ENCODE results near the gene CSN2.
"Not testable (repeated sequence)": the region's sequence is repeated elsewhere in the genome, so short reads cannot be mapped to it uniquely, and the experiment has no call there.

CSN2 gene, protein sequence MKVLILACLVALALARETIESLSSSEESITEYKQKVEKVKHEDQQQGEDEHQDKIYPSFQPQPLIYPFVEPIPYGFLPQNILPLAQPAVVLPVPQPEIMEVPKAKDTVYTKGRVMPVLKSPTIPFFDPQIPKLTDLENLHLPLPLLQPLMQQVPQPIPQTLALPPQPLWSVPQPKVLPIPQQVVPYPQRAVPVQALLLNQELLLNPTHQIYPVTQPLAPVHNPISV

DNA sequence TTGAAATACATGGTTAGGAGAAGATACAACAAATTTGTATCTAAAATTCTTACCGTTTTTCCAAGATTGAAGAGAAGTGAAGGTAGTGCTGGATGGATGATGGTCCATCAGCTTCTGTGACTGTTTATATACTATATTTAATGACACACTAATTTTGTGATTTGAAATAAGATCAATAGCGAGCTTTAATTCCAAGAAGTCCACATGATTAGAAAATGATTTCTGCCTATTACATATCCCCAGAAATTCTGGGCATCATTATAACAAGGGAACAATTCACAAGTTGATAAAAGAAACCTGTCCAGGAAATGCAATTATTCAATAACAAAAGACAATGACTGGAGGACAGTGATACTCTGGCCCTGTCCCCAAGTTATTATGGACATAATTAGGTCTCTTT is at the start of gene CSN2:
Gene CSN2 (minus strand): TSS at position 101 of the 400 bp plus-strand sequence. CDS start 4,733 bp downstream, outside the sequence.
- no peak for DNase-seq (ENCODE audit: low read depth)

DNA sequence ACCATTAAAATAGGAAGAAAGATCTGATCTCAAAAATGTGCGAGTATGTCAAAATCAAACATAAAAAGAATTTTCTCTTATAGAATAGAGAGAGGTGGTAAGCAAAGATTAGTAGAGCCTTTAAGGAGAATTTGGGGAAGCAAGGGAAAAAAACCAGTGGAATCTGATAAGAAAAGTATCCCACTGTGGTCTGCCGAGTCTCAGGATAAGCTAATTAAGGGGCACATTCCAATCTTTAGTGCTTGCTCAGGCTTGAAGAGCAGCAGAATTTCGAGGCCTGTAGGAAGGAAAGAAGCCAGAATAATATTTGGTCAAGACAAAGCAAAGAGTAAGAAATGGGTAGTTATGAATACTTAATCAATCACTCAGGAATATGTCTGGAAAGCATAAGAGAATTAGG is 43.2 kb upstream of the CSN2 start:
- no peak for DNase-seq (ENCODE audit: low read depth)

DNA sequence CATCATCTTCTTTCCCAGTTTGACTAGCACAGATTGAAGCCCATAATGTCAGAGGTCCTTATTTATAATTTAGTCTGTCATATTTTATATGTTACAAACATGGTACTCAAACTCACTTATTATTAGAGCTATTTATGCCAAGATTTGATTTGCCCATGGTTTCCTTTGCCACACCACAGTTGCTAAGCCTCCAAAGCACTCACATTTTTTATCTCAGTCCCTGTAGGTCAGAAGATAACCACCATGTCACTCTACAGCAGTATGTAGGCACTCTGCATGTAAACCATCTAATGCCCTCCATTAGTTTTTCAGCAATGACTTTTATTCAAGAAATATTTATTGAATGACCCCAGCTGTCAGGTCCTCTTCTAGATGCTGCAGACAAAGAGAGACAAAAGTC is 37.0 kb upstream of the CSN2 start:
- no peak for DNase-seq (ENCODE audit: low read depth)

DNA sequence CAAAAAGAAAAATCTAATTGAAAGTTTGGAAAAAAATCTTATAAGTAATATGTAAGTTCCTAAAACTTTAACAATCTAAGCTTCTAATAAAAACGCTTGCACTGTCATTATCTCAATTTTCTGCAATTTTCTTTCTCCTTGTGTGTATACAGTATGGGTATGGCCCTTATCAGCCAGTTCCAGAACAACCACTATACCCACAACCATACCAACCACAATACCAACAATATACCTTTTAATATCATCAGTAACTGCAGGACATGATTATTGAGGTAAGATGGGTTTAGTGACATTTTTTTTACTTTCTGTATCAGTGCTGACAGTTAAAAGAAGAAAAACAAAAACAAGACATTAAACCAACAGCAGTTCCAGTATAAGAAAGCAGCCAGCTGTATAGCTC is 35.2 kb upstream of the CSN2 start:
- DNase-seq (ENCODE audit: low read depth): no peak

DNA sequence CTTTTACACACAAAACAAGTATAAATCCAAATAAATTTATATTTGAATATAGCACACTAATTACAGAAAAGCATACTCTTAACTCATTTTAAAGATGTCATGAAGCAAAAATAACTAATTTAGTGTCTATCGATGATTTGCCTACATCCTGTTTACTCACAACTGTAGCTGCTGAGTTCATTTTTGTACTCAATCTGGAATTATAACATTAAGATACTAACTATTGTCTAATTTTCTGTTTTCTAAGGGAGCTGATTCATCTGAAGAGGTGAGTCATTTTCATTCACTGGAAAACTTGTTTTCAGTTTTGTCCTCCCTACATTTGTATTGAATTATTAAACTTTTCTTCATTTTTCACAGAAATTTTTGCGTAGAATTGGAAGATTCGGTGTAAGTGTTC is 33.9 kb upstream of the CSN2 start:
- DNase-seq (ENCODE audit: low read depth): no peak

DNA sequence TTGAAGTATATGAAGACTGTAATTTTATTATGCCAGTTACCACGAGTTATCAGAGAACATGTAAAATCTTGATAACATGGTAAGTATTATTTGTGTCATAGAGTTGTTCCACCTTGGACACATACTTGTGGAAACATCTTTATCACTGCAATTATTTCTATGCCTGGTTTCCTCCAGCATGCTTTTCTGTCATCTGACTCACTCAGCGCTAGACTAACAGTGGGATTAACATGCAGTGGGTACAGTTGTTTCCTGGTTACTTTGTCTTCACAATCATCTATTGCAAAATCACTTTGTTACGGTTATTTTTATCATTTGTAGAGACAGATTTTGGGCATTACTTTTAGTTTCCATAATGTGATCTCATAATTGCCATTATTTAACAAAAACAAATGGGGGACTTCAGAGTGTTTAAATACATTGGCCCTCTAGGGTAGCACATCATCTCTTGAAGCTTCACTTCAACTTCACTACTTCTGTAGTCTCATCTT is 30.0 kb upstream of the CSN2 start, which contains the start of gene STATH:
Gene STATH (plus strand): TSS at position 441 of the 491 bp plus-strand sequence. CDS start 2,472 bp downstream, outside the sequence.
- DNase-seq (ENCODE audit: low read depth): no peak

DNA sequence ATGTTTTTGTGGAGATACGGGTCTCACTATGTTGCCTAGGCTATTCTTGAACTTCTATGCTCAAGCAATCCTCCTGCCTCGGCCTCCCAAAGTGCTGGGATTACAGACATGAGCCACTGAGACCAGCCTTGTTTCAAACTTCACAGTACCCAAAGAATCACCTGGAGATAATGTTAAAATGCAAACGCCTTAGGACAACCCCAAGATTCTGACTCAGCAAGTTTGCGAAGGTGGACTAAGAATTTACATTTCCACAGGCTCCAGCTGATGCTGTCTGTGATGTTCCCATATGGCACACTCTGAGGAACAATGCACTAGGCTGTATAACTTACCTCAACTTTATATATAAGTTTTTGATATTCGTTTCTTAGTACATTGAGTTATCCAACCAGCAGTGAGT is 29.3 kb upstream of the CSN2 start:
- DNase-seq (ENCODE audit: low read depth): no peak

DNA sequence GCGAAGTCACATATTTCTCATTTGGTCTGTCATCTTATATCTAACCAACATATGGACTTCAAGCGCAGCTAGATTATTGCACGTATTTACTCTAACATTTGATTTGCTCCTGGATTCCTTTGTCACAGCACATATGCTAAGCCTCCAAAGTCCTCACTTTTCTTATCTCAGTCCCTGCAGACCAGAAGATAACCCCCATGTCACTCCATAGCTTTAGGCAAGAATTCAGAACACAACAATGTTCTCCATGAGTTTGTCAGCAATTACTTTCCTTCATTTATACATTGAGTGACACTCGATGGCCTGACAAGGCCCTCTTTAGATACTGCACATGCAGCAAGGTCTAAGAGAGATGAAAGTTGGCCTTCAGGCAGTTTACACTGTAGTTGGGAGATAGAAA is 25.5 kb upstream of the CSN2 start:
- no peak for DNase-seq (ENCODE audit: low read depth)

DNA sequence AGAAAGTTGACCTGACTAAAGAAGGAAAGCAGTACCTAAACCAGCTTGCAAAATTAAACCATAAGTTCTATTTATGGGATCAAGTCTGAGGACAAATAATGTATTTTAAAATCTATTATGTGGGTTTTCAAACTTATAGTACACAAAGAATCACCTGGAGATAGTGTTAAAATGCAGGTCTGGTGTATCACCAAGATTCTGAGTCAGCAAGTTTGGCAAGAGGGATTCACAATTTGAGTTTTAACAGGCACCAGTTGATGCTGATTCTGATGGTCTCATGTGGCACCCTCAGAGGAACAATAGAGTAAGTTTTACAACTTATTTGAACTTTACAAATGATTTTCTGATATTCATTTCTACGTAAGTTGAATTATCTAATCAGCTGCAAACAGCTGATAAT is 21.1 kb upstream of the CSN2 start:
- no peak for DNase-seq (ENCODE audit: low read depth)

DNA sequence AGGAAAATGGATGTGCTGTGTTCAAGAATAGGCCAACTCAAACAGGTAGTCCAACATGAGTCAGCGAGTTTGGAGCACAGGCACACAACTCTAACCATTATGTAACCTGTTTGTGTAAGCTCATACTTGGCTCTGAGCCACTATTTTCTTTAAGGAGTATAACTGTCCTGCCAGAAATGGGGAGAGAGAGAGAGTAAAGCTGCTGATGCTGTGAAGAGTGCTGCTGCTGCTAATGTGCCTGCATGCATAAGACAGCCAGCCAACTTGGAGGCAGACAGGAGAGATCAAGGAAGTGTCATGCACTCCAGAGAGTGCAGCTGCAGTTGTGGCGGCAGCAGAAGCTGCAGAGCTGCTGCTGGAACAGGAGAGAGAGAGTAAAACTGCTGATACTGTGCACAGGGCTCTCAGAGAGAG is 18.5 kb upstream of the CSN2 start:
- DNase-seq (ENCODE audit: low read depth): no peak

DNA sequence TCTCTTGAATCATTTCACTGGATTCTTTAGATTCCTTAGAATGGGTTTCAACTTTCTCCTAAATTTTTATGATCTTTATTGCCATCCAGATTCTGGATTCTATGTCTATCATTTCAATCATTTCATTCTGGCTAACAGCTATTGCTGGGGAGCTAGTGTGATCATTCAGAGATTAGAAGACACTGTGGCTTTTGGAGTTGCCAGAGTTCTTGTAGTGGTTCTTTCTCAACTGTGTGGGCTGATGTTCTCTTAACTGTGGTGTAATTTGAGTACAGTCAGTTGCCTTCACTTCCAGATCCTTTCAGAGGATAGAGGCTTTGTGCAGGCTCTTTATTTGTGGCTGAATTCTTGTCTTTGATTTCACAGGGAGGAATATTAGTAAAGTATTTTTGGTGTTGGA is 12.1 kb upstream of the CSN2 start:
- DNase-seq (ENCODE audit: low read depth): no peak

DNA sequence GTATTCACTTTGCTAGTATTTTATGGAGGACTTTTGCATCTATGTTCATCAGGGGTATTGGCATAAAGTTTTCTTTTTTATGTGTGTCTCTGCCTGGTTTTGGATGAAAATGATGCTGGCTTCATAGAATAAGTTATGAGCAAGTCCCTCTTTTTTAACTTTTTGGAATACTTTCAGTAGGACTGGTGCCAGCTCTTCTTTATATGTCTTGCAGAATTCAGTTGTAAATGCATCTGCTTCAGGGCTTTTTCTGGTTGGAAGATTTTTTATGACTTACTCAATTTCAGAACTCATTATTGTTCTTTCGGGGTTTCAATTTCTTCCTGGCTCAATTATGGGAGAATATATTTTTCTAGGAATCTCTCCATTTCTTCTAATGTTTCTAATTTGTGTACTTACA is 9.1 kb upstream of the CSN2 start:
- DNase-seq (ENCODE audit: low read depth): no peak

DNA sequence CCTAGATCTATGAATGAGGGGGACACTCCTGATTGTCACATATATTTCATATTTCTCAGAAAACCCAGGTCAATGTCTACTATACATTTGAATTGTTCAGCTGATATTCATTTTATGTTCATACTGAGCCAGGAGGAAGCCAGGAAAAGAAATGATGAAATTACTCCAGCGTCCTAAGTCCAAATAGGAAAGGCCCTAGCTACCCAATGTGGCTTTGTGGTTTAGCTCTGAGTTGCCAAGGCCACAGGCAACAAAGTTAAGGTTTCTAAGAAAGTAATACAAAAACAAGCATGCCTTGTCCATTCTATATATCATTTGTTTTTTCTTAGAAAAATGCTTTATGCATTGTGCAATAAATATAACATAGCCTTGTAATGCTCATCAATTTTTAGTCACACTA is 4.5 kb upstream of the CSN2 start:
- no peak for DNase-seq (ENCODE audit: low read depth)

DNA sequence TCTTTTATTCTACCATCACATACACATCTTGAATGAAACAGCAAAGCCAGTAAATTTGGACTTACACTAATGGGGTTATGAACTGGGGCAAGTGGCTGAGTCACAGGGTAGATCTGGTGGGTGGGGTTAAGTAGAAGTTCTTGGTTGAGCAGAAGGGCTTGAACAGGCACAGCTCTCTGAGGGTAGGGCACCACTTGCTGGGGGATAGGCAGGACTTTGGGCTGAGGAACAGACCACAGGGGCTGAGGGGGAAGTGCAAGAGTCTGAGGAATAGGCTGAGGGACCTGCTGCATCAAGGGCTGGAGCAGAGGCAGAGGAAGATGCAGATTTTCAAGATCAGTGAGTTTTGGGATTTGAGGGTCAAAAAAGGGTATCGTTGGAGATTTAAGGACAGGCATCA is 8.3 kb downstream of the CSN2 start:
- no peak for DNase-seq (ENCODE audit: low read depth)

DNA sequence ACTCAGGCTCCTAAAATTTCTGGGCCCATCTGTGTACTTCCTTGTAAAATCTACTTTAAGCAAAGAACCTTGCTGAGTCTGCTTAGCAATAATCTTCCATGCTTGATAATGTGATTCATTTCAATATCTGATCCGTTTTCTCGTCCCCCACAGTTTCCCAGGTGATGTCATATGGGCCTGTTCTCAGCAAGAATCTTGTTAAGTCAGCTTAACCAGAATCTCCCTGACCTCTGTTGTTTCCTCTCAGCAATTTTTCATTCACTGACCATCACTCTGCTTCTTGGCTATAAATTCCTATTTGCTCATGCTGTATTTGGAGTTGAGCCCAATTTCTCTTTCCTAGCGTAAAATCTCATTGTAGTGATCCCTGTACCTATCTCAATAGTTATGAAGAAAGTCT is 13.9 kb downstream of the CSN2 start:
- no peak for DNase-seq (ENCODE audit: low read depth)

DNA sequence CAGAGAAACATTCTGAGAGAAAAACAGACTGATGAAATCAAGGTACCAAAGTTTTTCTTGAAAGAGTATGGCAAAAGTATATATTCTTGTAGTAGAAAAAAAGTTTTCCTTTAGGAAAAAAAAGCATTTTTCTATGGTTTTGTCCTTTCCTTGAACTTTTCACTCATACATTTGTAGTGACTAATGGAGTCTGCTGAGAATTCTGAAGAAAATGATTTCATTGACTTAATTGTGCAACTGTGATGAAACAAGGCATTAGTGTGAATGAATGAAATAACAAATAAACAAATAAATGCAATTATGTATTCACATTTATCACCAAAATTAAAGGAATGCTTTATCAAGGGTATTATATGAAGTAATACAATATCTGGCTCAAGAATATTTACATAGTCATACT is 29.0 kb downstream of the CSN2 start:
- no peak for DNase-seq (ENCODE audit: low read depth)

DNA sequence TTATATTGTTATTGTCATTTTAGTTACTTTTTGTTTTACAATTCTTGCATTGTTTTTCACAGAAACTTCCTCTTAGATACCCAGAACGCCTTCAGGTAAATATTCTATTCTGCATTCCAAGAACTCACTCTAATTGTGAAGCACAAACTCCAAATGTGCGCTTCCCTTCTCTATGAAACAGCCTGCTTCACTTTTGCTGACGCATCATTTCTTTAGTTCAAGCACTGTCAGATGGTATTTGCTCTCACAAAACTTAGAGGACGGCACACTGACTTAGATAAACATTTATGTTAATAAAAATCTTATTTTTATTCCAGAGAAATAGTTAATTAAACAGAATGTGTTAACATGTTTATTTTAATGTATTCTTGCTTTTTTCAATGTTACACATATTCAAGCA is 31.4 kb downstream of the CSN2 start:
- no peak for DNase-seq (ENCODE audit: low read depth)

DNA sequence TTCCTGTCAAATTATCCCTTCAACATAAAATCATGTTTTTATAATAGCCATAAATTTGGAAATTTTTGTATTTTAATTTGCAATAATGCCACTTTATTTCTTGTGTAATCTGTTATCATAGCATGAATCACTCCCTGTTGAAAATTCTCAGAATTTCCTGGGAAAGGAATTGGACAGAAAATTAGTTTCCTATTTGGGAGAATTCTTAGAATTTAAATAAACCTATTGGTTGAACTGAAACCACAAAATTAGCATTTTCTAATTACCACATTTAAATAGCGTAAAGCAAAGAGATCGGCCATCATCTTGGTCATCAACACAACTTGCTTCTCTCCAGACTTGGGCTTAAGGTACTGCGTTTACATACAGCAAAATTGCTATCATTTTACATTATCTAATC is 34.8 kb downstream of the CSN2 start, which contains the start of gene CSN1S1:
Gene CSN1S1 (plus strand): TSS at position 301 of the 400 bp plus-strand sequence. CDS start 1,488 bp downstream, outside the sequence.
- no peak for DNase-seq (ENCODE audit: low read depth)

DNA sequence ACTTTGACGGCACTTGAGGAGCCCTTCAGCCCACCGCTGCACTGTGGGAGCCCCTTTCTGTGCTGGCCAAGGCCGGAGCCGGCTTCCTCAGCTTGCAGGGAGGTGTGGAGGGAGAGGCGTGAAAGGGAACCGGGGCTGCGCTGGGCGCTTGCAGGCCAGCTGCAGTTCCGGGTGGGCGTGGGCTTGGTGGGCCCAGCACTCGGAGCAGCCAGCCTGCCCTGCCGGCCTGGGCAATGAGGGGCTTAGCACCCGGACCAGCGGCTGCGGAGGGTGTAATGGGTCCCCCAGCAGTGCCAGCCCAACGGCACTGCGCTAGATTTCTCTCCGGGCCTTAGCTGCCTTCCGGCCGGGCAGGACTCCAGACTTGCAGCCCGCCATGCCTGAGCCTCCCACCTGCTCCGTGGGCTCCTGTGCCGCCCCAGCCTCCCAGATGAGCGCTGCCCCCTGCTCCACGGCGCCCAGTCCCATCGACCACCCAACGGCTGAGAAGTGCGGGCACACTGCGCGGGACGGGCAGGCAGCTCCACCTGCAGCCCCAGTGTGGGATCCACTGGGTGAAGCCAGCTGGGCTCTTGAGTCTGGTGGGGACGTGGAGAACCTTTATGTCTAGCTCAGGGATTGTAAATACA is 41.6 kb downstream of the CSN2 start:
- not testable (repeated sequence) for DNase-seq (ENCODE audit: low read depth)

DNA sequence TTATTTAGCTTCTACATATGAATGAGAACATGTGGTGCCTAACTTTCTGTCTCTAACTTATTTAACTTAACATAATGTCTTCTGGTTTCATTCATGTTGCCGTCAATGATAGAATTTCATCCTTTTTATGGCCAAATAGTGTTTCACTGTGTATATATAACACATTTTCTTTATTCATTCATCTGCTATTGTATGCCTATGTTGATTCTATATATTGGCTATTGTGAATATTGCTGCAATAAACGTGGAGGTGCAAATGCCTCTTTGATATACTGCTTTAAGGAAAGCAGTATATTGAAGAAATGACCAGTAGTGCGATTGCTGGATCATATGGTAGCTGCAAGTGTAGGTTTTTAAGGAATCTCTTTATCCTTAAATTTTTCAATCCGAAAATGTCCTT is 44.7 kb downstream of the CSN2 start:
- no peak for DNase-seq (ENCODE audit: low read depth)

DNA sequence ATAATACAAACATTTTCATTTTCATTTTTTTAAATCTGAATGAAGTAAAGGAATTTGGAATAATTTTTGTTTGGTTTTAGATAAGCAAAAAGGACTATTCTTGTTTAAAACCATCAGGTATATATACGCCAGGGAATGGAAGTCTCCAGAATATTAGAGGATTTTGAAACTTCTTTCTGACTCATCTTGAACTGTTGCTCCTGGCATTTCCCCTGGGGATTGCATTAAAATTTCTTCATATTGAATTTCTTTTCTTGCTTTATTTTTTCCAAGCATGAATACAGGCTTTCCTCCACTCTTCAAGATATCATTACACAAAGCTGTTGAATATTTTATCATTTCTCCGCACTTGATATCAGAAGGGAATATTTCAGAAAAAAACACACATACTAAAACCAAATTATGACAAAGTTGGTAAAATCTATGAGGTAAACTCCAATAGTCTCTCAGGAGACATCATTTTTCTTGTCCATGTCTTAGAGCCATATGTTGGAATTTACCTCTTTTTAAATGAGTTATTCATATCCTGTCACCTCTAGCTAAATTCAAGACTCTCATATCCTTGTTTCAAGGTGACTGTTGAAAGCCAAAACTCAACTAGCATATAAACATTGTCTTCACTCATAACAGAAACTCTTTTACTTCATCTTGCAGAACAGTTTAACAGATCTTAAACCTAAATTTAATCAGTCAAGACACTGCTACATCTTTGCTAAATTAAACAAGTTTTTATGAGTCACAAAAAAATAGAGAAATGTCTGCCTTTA is 55.3 kb downstream of the CSN2 start:
- DNase-seq (ENCODE audit: low read depth): no peak

DNA sequence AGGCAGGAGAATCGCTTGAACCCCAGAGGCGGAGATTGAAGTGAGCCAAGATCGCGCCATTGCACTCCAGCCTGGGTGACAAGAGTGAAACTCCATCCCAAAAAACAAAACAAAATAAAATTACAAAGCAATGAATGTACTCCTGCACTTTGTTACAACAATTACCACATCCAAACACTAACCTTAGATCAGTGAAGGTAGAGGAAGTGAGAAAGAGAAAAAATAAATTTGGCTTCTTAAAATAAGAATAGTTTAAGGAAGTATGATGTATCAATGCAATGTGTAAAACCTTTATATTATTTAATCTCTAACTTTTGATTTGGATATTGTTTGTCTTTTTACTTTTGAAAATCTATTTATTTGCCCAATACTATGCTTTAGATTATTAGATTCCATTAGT is 56.3 kb downstream of the CSN2 start:
- no peak for DNase-seq (ENCODE audit: low read depth)

DNA sequence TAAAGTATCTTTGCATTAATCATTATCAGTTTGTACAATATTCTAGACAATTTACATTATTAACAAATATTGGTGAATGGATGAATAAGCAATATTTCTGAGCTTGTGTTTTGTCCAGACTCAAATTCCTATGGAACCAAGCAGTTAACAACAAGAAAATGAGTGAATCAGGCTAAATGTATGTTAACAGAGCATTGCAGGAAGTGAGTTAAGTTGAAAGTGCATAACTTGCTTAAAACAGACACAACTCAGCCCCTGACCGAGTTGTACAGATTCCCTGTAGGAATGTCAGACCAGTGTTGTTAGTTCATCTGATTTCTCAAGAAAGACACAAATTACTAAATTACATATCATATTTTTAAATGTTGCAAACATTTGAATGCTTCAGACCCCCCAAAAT is 58.4 kb downstream of the CSN2 start:
- DNase-seq (ENCODE audit: low read depth): no peak

Measured in activated T-cell treated with anti-CD3 and anti-CD28 coated beads for 24 hours (primary cell).